CD4-positive, alpha-beta T cell treated with Interleukin-4 for 4 hours (primary cell): Measurements from ENCODE around the gene WNT9B.
"Not testable (repeated sequence)": the region's sequence is repeated elsewhere in the genome, so short reads cannot be mapped to it uniquely, and the experiment has no call there.

ENCODE experiments used
- DNase-seq: peaks from one replicate; pipeline ENCODE4 v3.0.0-alpha.2; 2020

The WNT9B gene

GRCh38 chr17:46917041-46917440 lies 65.7 kb downstream of the WNT9B start:
- DNase-seq: no peak

- DNase-seq: no peak
Observed at GRCh38 chr17:46917516-46917915, 66.1 kb downstream of the WNT9B start.

GRCh38 chr17:46921962-46922361 lies 70.6 kb downstream of the WNT9B start:
- not testable (repeated sequence) for DNase-seq

GRCh38 chr17:46922487-46922803 lies 71.1 kb downstream of the WNT9B start:
- DNase-seq: no peak

GRCh38 chr17:46922804-46923635 lies 71.6 kb downstream of the WNT9B start, which contains the start of gene GOSR2:
TSS of gene GOSR2 (plus strand) at chr17:46923160. CDS start at chr17:46923193, 33 bp downstream.
- peak; percentile 86 for DNase-seq

- DNase-seq: no peak
Observed at GRCh38 chr17:46925185-46925868, 73.9 kb downstream of the WNT9B start.

- no peak for DNase-seq
Observed at GRCh38 chr17:46928467-46929261, 77.3 kb downstream of the WNT9B start.

- no peak for DNase-seq
Observed at GRCh38 chr17:46929413-46929812, 78.0 kb downstream of the WNT9B start.

- no peak for DNase-seq
Observed at GRCh38 chr17:46930051-46930450, 78.7 kb downstream of the WNT9B start.

GRCh38 chr17:46931596-46931995 lies 80.2 kb downstream of the WNT9B start:
- no peak for DNase-seq

- DNase-seq: no peak
Observed at GRCh38 chr17:46935658-46936266, 84.4 kb downstream of the WNT9B start.
